Measurements from ENCODE around the gene NALF2.

GRCh38 chrX:69551421-69552009 lies 47.4 kb downstream of the NALF2 start:
- TF ChIP-seq CTCF (IDR thresholded peaks at IDR 0.05 in 8 of 11, conservative IDR thresholded peaks at IDR 0.05 in 3 of 11) = no peak
- TF ChIP-seq POLR2A (IDR thresholded peaks at IDR 0.05) = no peak
- no peak for TF ChIP-seq POLR2AphosphoS5 (IDR thresholded peaks at IDR 0.05)

Measured in spleen (tissue), 7 donors.